ENCODE measurements around the gene DNAAF9.

DNA sequence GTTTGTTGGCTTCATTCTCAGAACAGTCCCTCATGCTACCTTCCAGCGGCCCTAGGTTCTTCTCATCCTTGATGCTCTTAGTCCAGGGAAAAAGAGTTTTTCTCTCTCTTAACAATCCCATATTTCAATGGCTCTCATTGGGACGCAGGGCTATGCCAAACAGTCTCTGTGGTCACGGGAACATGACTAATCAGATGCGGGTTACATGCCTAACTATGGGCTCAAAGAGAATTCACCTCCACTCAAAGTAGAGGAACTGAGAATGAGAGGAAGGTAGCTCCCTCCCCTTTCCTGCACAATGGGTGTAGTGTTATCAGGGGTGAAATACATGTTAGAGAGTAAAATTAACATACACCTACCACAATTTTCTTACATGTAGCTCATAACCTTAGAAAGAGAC, 45.2 kb upstream of the DNAAF9 start:
- TF ChIP-seq, protein P1, sequence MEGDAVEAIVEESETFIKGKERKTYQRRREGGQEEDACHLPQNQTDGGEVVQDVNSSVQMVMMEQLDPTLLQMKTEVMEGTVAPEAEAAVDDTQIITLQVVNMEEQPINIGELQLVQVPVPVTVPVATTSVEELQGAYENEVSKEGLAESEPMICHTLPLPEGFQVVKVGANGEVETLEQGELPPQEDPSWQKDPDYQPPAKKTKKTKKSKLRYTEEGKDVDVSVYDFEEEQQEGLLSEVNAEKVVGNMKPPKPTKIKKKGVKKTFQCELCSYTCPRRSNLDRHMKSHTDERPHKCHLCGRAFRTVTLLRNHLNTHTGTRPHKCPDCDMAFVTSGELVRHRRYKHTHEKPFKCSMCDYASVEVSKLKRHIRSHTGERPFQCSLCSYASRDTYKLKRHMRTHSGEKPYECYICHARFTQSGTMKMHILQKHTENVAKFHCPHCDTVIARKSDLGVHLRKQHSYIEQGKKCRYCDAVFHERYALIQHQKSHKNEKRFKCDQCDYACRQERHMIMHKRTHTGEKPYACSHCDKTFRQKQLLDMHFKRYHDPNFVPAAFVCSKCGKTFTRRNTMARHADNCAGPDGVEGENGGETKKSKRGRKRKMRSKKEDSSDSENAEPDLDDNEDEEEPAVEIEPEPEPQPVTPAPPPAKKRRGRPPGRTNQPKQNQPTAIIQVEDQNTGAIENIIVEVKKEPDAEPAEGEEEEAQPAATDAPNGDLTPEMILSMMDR (IDR thresholded peaks at IDR 0.05): no peak
- TF ChIP-seq POLR2A (IDR thresholded peaks at IDR 0.05): no peak

Measured in testis (tissue), 2 donors.